HUES64 (cell line): ENCODE measurements around the gene REM1.
A peak's percentile ranks its signal among the peaks of the same experiment; 100 is the strongest.
"Not testable (repeated sequence)": the region's sequence is repeated elsewhere in the genome, so short reads cannot be mapped to it uniquely, and the experiment has no call there.

Experiments
- H3K27ac ChIP-seq: 2 replicates; pipeline ENCODE4 v1.7.0; 2013; ENCODE audit warnings: low read depth, low read length, inconsistent platforms
- H3K27me3 ChIP-seq: 2 replicates; pipeline ENCODE4 v1.6.1; 2013; ENCODE audit warnings: mild to moderate bottlenecking, low read length; ENCODE audit not compliant: insufficient read depth
- H3K36me3 ChIP-seq: 2 replicates; pipeline ENCODE4 v1.6.1; 2013; ENCODE audit warnings: mild to moderate bottlenecking, low read length; ENCODE audit not compliant: insufficient read depth
- H3K4me1 ChIP-seq: 2 replicates; pipeline ENCODE4 v1.6.1; 2013; ENCODE audit warnings: mild to moderate bottlenecking, low read length, moderate library complexity; ENCODE audit not compliant: insufficient read depth
- H3K4me3 ChIP-seq: 2 replicates; pipeline ENCODE4 v1.5.1; 2013; ENCODE audit warnings: mild to moderate bottlenecking, low read length, moderate library complexity
- H3K9ac ChIP-seq: 2 replicates; pipeline ENCODE4 v1.6.1; 2013; ENCODE audit warnings: mild to moderate bottlenecking, low read depth, low read length
- H3K9me3 ChIP-seq: 2 replicates; pipeline ENCODE4 v1.6.1; 2013; ENCODE audit warnings: low read depth, low read length; ENCODE audit not compliant: insufficient read depth
- WGBS: fragments of 150-250, 120-280 bp; methylation state at CpG from one replicate; pipeline ENCODE4 v1.1.7; 2013; ENCODE audit warnings: missing lambda C conversion rate; 5-methylcytosine and 5-hydroxymethylcytosine counted together

Gene REM1

GRCh38 chr20:31514154-31515071 lies 39.3 kb downstream of the REM1 start, which contains the start of gene HM13:
TSS of gene HM13 (plus strand) at chr20:31514442. CDS start at chr20:31514552, 110 bp downstream.
- Histone ChIP-seq H3K4me3 (peak within 1 kb of the TSS; percentile 91), H3K4me1 (peaks cover 19% of the 10 kb centered on the region), H3K27ac (peak within 1 kb of the TSS; percentile 71), H3K9ac (peak within 1 kb of the TSS; percentile 90), H3K9me3 (no peaks in the 10 kb centered on the region), H3K27me3 (no peaks in the 10 kb centered on the region), H3K36me3 (peaks cover 14% of the 10 kb centered on the region)
- WGBS = under 1% methylated on average over 86 of the region's 86 CpGs

- Histone ChIP-seq H3K27ac (no peak overlapping the region), H3K4me3 (peak overlapping the region; percentile 91), H3K27me3 (no peaks in the 10 kb centered on the region), H3K9ac (peak overlapping the region; percentile 90), H3K9me3 (no peaks in the 10 kb centered on the region), H3K36me3 (peaks cover 18% of the 10 kb centered on the region), H3K4me1 (peaks cover 19% of the 10 kb centered on the region)
- 33% methylated on average over 4 of the region's 4 CpGs for WGBS
These were observed 40.1 kb downstream of the REM1 start for GRCh38 chr20:31515072-31515774.

- Histone ChIP-seq H3K36me3 (peaks cover 20% of the 10 kb centered on the region), H3K9ac (no peak overlapping the region), H3K27ac (no peak overlapping the region), H3K4me3 (peak overlapping the region; percentile 91), H3K9me3 (no peaks in the 10 kb centered on the region), H3K4me1 (peaks cover 19% of the 10 kb centered on the region), H3K27me3 (no peaks in the 10 kb centered on the region)
- WGBS = 90% methylated on average over 3 of the region's 3 CpGs
These were observed 40.7 kb downstream of the REM1 start for GRCh38 chr20:31515775-31516107.

DNA sequence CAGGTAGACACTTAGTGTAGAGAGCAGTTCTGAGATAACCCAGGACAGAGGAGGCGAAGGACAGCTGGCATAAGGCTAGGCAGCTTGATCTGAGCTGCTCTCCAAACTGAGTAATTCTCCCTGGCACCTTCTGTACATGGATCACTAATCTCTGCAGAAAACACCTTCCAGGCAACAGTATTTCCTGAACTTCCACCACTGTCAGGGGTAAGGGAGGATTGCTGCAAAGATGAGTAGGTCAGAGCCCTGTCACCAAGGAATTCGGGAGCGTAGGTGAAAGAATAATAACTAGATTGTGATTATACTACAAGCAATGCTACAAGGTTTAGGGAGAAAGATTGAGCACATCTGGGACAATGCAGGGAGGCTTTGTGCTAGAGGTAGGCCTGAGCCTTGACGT lies 41.1 kb downstream of the REM1 start:
- Histone ChIP-seq H3K4me3 (peak overlapping the region; percentile 91; the same call in 1 of the 2 replicates), H3K9me3 (no peaks in the 10 kb centered on the region), H3K27ac (no peak overlapping the region), H3K4me1 (peaks cover 19% of the 10 kb centered on the region), H3K27me3 (no peaks in the 10 kb centered on the region), H3K9ac (no peak overlapping the region), H3K36me3 (peaks cover 24% of the 10 kb centered on the region)
- 89% methylated on average over 4 of the region's 4 CpGs for WGBS

DNA sequence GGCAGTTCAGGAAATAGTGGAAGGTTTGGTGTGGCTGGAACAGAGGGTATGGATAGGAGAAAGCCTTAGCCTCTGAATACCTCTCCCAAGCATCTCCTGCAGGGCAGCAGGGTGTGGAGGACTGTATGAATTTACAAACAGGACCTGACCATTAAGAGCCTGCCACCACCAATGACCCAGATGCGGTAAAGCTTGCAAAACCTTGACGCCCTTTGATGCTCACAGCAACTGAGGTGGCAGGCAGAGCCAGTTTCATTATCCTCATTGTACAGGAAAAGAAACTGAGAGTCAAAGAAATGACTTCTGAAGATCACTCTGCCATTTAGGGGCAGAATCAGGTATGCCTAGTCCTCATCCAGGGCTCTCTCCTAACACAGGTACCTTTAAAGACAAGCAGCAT lies 41.6 kb downstream of the REM1 start:
- Histone ChIP-seq H3K27me3 (no peaks in the 10 kb centered on the region), H3K4me1 (peaks cover 19% of the 10 kb centered on the region), H3K9ac (no peak overlapping the region), H3K36me3 (peaks cover 25% of the 10 kb centered on the region), H3K27ac (no peak overlapping the region), H3K4me3 (no peak overlapping the region), H3K9me3 (no peaks in the 10 kb centered on the region)
- WGBS = 97% methylated on average over 2 of the region's 2 CpGs

DNA sequence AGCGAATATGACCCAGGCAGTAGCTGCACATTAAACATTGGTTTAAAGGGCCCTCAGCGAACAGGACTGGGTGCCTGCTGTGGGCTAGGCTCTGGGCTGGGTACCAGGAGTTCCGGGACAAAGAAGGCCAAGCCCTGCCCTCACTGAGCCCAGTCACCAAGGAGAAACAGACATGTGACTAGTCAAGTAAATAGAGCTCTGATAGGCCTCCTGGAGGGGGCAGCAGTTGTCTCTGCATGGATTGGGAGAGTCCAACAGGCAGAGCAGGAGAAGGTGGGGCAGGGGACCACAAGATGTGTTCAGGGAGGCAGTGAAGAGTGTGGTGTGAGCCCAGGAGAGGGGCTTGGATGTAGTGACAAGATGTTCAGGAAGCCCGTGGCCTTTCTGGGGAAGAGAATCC lies 42.3 kb downstream of the REM1 start:
- WGBS = 80% methylated on average over 4 of the region's 4 CpGs
- Histone ChIP-seq H3K4me3 (no peak overlapping the region), H3K4me1 (peaks cover 19% of the 10 kb centered on the region), H3K27me3 (no peaks in the 10 kb centered on the region), H3K9ac (no peak overlapping the region), H3K27ac (no peak overlapping the region), H3K9me3 (no peaks in the 10 kb centered on the region), H3K36me3 (peaks cover 25% of the 10 kb centered on the region)

DNA sequence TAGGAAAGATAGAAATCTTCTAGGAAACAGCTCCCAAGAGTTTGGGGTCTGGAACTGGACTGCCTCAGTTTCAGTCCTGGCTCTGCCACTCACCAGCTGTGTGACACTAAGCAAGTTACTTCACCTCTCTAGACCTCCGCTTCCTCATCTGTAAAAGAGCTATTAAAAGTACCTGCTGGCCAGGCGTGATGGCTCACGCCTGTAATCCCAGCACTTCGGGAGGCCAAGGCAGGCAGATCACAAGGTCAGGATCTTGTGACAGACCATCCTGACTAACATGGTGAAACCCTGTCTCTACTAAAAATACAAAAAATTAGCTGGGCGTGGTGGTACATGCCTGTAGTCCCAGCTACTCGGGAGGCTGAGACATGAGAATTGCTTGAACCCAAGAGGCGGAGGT lies 46.2 kb downstream of the REM1 start:
- H3K4me3 ChIP-seq, H3K27me3 ChIP-seq, H3K27ac ChIP-seq, H3K9ac ChIP-seq, H3K4me1 ChIP-seq, H3K9me3 ChIP-seq: not testable (repeated sequence)
- WGBS = 95% methylated on average over 7 of the region's 7 CpGs
- peaks cover 40% of the 10 kb centered on the region for H3K36me3 ChIP-seq

- Histone ChIP-seq H3K36me3 (peaks cover 44% of the 10 kb centered on the region), H3K27ac (no peak overlapping the region)
- WGBS = 98% methylated on average over 6 of the region's 6 CpGs
These were observed 47.6 kb downstream of the REM1 start for GRCh38 chr20:31522731-31523130.

GRCh38 chr20:31523361-31524283 lies 48.5 kb downstream of the REM1 start:
- Histone ChIP-seq H3K9ac (no peak overlapping the region), H3K36me3 (peaks cover 53% of the 10 kb centered on the region), H3K4me1 (no peaks in the 10 kb centered on the region), H3K4me3 (no peak overlapping the region), H3K27ac (no peak overlapping the region), H3K27me3 (no peaks in the 10 kb centered on the region), H3K9me3 (no peaks in the 10 kb centered on the region)
- WGBS = 97% methylated on average over 8 of the region's 8 CpGs

More at GRCh38 chr20:31522731-31523130, 47.6 kb downstream of the REM1 start:
- Histone ChIP-seq H3K27me3 (no peaks in the 10 kb centered on the region), H3K4me1 (no peaks in the 10 kb centered on the region), H3K9ac (no peak overlapping the region), H3K4me3 (no peak overlapping the region), H3K9me3 (no peaks in the 10 kb centered on the region)

DNA sequence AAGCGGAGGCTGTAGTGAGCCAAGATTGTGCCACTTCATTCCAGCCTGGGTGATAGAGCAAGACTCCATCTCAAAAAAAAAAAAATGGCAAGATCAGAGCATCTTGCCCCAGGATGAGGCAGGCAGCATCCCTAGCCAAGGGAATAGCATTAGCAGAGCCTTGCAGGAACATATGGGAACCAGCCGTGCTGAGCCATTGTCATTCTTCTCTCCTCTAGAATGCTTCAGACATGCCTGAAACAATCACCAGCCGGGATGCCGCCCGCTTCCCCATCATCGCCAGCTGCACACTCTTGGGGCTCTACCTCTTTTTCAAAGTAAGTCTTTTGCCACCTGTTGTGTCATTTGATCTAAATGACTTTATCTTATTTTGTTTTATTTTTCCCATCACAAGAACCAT lies 52.2 kb downstream of the REM1 start:
- WGBS = 93% methylated on average over 6 of the region's 6 CpGs
- Histone ChIP-seq H3K4me1 (no peaks in the 10 kb centered on the region), H3K4me3 (no peak overlapping the region), H3K36me3 (peaks cover 68% of the 10 kb centered on the region), H3K9me3 (no peaks in the 10 kb centered on the region), H3K27me3 (no peaks in the 10 kb centered on the region), H3K9ac (no peak overlapping the region), H3K27ac (no peak overlapping the region)
